B cell (primary cell): ENCODE results near the gene AQP12B. TPM values are rescaled to one million over a fixed set of nuclear protein-coding genes. Genes with fewer than 3 reads are reported as not detected.

ENCODE experiments used
- ATAC-seq: fragments of 200-7000 bp; cut with Tn5 transposase; one replicate; pipeline ENCODE4 v1.10.0; 2021; ENCODE audit warnings: low read depth, mild to moderate bottlenecking, moderate number of reproducible peaks, moderate library complexity
- CTCF ChIA-PET: fragments of 350-600 bp; sonication (Branson Sonifier 250); formaldehyde crosslinking; loops from one replicate; lab custom pipeline; 2021; ENCODE audit warnings: antibody characterized with exemption, inconsistent platforms; lab: Charles Lee
- POLR2A ChIA-PET: fragments of 350-600 bp; sonication (Branson Sonifier 250); formaldehyde crosslinking; loops from one replicate; lab custom pipeline; 2021; ENCODE audit warnings: antibody characterized with exemption; lab: Charles Lee
- DNase-seq: peaks from one replicate; pipeline ENCODE4 v3.0.0; 2013
- H2AFZ ChIP-seq: 2 replicates; pipeline ENCODE4 v1.6.1; 2012; ENCODE audit warnings: mild to moderate bottlenecking, low read depth, low read length; ENCODE audit not compliant: insufficient read depth, poor library complexity, severe bottlenecking
- H3K27ac ChIP-seq, 2 donors: 1 replicate in 1 of 2; 2 replicates in 1 of 2; pipeline ENCODE4 v1.5.1; 2012 to 2013; ENCODE audit warnings: low read length in 2 of 2, mild to moderate bottlenecking in 2 of 2, moderate library complexity in 1 of 2
- H3K27me3 ChIP-seq, 4 experiments: fragments of 200-600 bp in 1 of 4; sonication (generic) in 1 of 4; replicated peaks in 1 of 4; 1 replicate in 2 of 4; 2 replicates in 2 of 4; pipeline versions ENCODE4 v1.6.1 to v1.7.0; 2013 to 2016; ENCODE audit warnings: low read length in 3 of 4, mild to moderate bottlenecking in 2 of 4, mixed read lengths in 1 of 4, moderate library complexity in 1 of 4; ENCODE audit not compliant: insufficient read depth in 4 of 4, control insufficient read depth in 3 of 4; ENCODE audit errors: control extremely low read depth in 1 of 4
- H3K36me3 ChIP-seq, 2 experiments: replicated peaks in 1 of 2; 1 replicate in 1 of 2; 2 replicates in 1 of 2; pipeline versions ENCODE4 v1.6.1 to v1.7.1; 2013; ENCODE audit warnings: low read length in 1 of 2; ENCODE audit not compliant: insufficient read depth in 2 of 2, control insufficient read depth in 1 of 2; ENCODE audit errors: control extremely low read depth in 1 of 2, extremely low read depth in 1 of 2
- H3K4me1 ChIP-seq, 2 donors: fragments of 200-600 bp in 1 of 2; sonication (generic) in 1 of 2; 1 replicate in 1 of 2; 2 replicates in 1 of 2; pipeline versions ENCODE4 v1.5.1 to v1.6.1; 2013 to 2017; ENCODE audit warnings: low read length in 2 of 2; ENCODE audit not compliant: control insufficient read depth in 2 of 2, insufficient read depth in 2 of 2
- H3K4me2 ChIP-seq: replicated peaks from 2 replicates; pipeline ENCODE3; 2012; ENCODE audit warnings: mild to moderate bottlenecking, low read depth, low read length; ENCODE audit not compliant: poor library complexity, severe bottlenecking
- H3K4me3 ChIP-seq, 5 experiments: fragments of 200-600 bp in 1 of 5; sonication (generic) in 1 of 5; 1 replicate in 3 of 5; 2 replicates in 2 of 5; pipeline versions ENCODE4 v1.5.1 to v1.7.0; 2011 to 2016; ENCODE audit warnings: low read length in 4 of 5, mild to moderate bottlenecking in 4 of 5, low read depth in 2 of 5, control low read depth in 1 of 5, moderate library complexity in 1 of 5; ENCODE audit not compliant: insufficient read depth in 1 of 5; ENCODE audit errors: control extremely low read depth in 1 of 5, extremely low read depth in 1 of 5
- H3K79me2 ChIP-seq: fragments of 200-600 bp; sonication (generic); one replicate; pipeline ENCODE4 v1.6.0; 2016; ENCODE audit warnings: low read length; ENCODE audit not compliant: control insufficient read depth, insufficient read depth
- H3K9ac ChIP-seq: fragments of 200-600 bp; sonication (generic); 2 replicates; pipeline ENCODE4 v1.6.1; 2017; ENCODE audit warnings: mild to moderate bottlenecking, low read length, moderate library complexity
- H3K9me3 ChIP-seq, 3 donors: one replicate each; pipeline versions ENCODE4 v1.6.1 to v1.7.1; 2013; ENCODE audit warnings: low read length in 2 of 3; ENCODE audit not compliant: control insufficient read depth in 2 of 3, insufficient read depth in 1 of 3; ENCODE audit errors: control extremely low read depth in 1 of 3
- H4K20me1 ChIP-seq: 2 replicates; pipeline ENCODE4 v1.6.0; 2012; ENCODE audit warnings: mild to moderate bottlenecking, low read length; ENCODE audit not compliant: insufficient read depth, control insufficient read depth, poor library complexity, severe bottlenecking
- H3K27ac Mint-ChIP-seq: one replicate; pipeline ENCODE4 v1.8.0; 2021; ENCODE audit warnings: mixed read lengths
- H3K27me3 Mint-ChIP-seq: one replicate; pipeline ENCODE4 v1.8.0; 2021; ENCODE audit warnings: mixed read lengths
- H3K4me1 Mint-ChIP-seq: one replicate; pipeline ENCODE4 v1.8.0; 2021; ENCODE audit warnings: mixed read lengths
- H3K4me3 Mint-ChIP-seq: one replicate; pipeline ENCODE4 v1.8.0; 2021; ENCODE audit warnings: mixed read lengths
- H3K9me3 Mint-ChIP-seq: one replicate; pipeline ENCODE4 v1.8.0; 2022; ENCODE audit warnings: mixed read lengths; ENCODE audit not compliant: insufficient read depth
- EZH2 ChIP-seq: IDR thresholded peaks from 2 replicates; pipeline ENCODE4 v1.6.1; 2012; ENCODE audit warnings: borderline replicate concordance, low read depth, mild to moderate bottlenecking, moderate library complexity, low read length; ENCODE audit not compliant: insufficient read depth, poor library complexity, severe bottlenecking
- WGBS: methylation state at CpG from one replicate; pipeline ENCODE4 v1.1.5; 2013; ENCODE audit warnings: missing lambda C conversion rate; ENCODE audit not compliant: insufficient coverage; 5-methylcytosine and 5-hydroxymethylcytosine counted together
- intact Hi-C: fragments of 100-400 bp; cut with micrococcal nuclease; formaldehyde crosslinking; loops from one replicate; pipeline ENCODE4 v1.10.0; 2022
- polyA plus RNA-seq: library from polyadenylated mRNA; depleted of rRNA; stranded (reverse); fragments of >200 nt; gene quantifications from 2 replicates; pipeline ENCODE4 v1.2.3, GENCODE V29; 2012
- total RNA-seq, 2 donors: library from RNA; stranded (reverse); fragments of 120-200 nt in 1 of 2; gene quantifications; 1 replicate in 1 of 2; 2 replicates in 1 of 2; pipeline versions ENCODE4 v1.2.3 to v1.2.4, GENCODE V29; 2013 to 2022
- TF ChIP-seq, protein P1 (sequence below): fragments of 200-600 bp; IDR thresholded peaks from one replicate; pipeline ENCODE4 v1.8.0; 2022; ENCODE audit warnings: antibody characterized with exemption, mild to moderate bottlenecking

Gene AQP12B
- total and polyA plus RNA-seq, 2 donors (not counting 1 experiment from before 2014, with no cell fraction given): not detected

DNA sequence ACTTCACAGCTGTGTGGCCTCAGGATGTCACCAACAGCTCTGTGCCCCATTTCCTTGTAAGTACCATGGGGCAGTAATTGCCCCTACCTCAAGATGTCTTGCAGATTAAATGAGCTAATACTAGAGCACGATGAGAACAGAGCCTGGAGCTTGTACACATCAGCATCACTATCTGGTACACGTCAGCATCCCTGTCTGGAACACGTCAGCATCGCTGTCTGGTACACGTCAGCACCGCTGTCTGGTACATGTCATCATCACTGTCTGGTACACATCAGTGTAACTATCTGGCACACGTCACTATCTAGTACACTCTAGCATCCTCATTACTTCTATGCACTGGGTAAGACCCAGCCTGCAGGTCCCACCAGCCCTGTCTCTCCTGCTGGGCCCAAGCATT, 46.1 kb upstream of the AQP12B start:
- Histone ChIP-seq H3K27me3 (peaks cover 0 to 7% (median 0%) of the 10 kb centered on the region in 4 experiments), H3K36me3 (no peaks in the 10 kb centered on the region), H3K4me2 (no peak overlapping the region), H3K4me3 (no peak overlapping the region), H3K4me1 (no peaks in the 10 kb centered on the region), H3K27ac (no peak overlapping the region), H4K20me1 (no peaks in the 10 kb centered on the region), H3K79me2 (no peaks in the 10 kb centered on the region), H3K9ac (no peak overlapping the region), H2AFZ (no peak overlapping the region), H3K9me3 (no peaks in the 10 kb centered on the region)
- Mint-ChIP-seq H3K27ac (no peak overlapping the region), H3K4me3 (no peak overlapping the region), H3K4me1 (no peaks in the 10 kb centered on the region), H3K27me3 (peaks cover 7% of the 10 kb centered on the region), H3K9me3 (no peaks in the 10 kb centered on the region)
- POLR2A ChIA-PET: no interaction called here
- intact Hi-C loops: no loop called here
- DNase-seq (no peak), ATAC-seq (no peak)
- CTCF ChIA-PET: no interaction called here
- TF ChIP-seq, protein P1, sequence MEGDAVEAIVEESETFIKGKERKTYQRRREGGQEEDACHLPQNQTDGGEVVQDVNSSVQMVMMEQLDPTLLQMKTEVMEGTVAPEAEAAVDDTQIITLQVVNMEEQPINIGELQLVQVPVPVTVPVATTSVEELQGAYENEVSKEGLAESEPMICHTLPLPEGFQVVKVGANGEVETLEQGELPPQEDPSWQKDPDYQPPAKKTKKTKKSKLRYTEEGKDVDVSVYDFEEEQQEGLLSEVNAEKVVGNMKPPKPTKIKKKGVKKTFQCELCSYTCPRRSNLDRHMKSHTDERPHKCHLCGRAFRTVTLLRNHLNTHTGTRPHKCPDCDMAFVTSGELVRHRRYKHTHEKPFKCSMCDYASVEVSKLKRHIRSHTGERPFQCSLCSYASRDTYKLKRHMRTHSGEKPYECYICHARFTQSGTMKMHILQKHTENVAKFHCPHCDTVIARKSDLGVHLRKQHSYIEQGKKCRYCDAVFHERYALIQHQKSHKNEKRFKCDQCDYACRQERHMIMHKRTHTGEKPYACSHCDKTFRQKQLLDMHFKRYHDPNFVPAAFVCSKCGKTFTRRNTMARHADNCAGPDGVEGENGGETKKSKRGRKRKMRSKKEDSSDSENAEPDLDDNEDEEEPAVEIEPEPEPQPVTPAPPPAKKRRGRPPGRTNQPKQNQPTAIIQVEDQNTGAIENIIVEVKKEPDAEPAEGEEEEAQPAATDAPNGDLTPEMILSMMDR: no peak
- no peak for TF ChIP-seq EZH2
- WGBS: 91% methylated on average over 7 of the region's 7 CpGs

DNA sequence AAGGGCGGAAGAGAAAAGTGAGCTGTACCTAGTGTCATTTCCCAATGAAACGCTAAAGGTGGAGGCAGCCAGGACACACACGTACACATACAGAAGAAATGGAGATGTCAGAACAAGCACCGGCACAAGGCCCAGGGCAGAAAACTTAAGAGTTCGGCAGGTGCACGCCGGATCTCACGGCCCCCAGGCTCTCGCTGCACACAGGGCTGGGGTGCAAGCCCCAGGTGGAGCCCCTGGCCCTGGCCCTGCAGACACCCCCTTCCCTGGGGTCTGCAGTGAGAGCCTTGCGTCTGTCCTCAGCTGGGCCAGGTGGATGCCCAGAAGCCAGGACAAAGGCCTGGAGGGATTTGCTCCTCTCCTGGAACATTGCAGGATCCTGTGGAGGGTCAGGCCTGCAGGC, 45.7 kb upstream of the AQP12B start:
- H4K20me1 ChIP-seq: no peaks in the 10 kb centered on the region
- H3K4me3 ChIP-seq: no peak overlapping the region
- H3K4me1 ChIP-seq: no peaks in the 10 kb centered on the region
- H3K9me3 ChIP-seq: no peaks in the 10 kb centered on the region
- Mint-ChIP-seq H3K27ac (no peak overlapping the region), H3K9me3 (no peaks in the 10 kb centered on the region), H3K27me3 (peaks cover 7% of the 10 kb centered on the region), H3K4me1 (no peaks in the 10 kb centered on the region), H3K4me3 (no peak overlapping the region)
- H3K36me3 ChIP-seq: no peaks in the 10 kb centered on the region
- ATAC-seq: no peak
- no peak for DNase-seq
- no peak for TF ChIP-seq EZH2
- ChIA-PET CTCF (no interaction called here), POLR2A (no interaction called here)
- H3K4me2 ChIP-seq: no peak overlapping the region
- H3K79me2 ChIP-seq: no peaks in the 10 kb centered on the region
- WGBS: 96% methylated on average over 10 of the region's 10 CpGs
- intact Hi-C loops: no loop called here
- H2AFZ ChIP-seq: no peak overlapping the region
- no peak overlapping the region for H3K9ac ChIP-seq
- no peak overlapping the region for H3K27ac ChIP-seq
- peaks cover 0 to 7% (median 0%) of the 10 kb centered on the region in 4 experiments for H3K27me3 ChIP-seq
